A549 (cell line): ENCODE measurements around the gene CCDC187. TPM values are rescaled to one million over a fixed set of nuclear protein-coding genes. Genes with fewer than 3 reads are reported as not detected.

Experiments used
- ATAC-seq, 2 experiments: fragments of 200-7000 bp in 1 of 2; fragments of >200 bp in 1 of 2; cut with Nextera tagmentation in 1 of 2; cut with Tn5 transposase in 1 of 2; 3 replicates each; pipeline versions ENCODE4 v1.8.0 to v1.9.1; 2018 to 2020; ENCODE audit warnings: mild to moderate bottlenecking in 1 of 2, moderate library complexity in 1 of 2
- CTCF ChIA-PET: fragments of 300-600 bp; sonication (Branson Sonifier 250); formaldehyde crosslinking; extraction: SDS; loops from one replicate; lab custom pipeline; 2021; ENCODE audit warnings: antibody characterized with exemption, inconsistent platforms; lab: Yijun Ruan, JAX
- POLR2A ChIA-PET: fragments of 350-600 bp; formaldehyde crosslinking; extraction: SDS; loops from one replicate; lab custom pipeline; 2021; ENCODE audit warnings: antibody characterized with exemption, inconsistent platforms; lab: Yijun Ruan, JAX
- DNase-seq, 2 experiments: peaks; one replicate each; pipeline versions ENCODE4 v3.0.0 to v3.0.0-alpha.2; 2011 to 2016; ENCODE audit warnings: low read depth in 1 of 2, low spot score in 1 of 2
- FAIRE-seq: peaks from 2 replicates; lab custom pipeline; 2011; peaks lifted over from hg19 to GRCh38; lab: Jason Lieb, UNC
- H3K27ac ChIP-seq, 2 experiments: fragments of >200 bp; sonication (Bioruptor Twin); formaldehyde crosslinking; 3 replicates each; pipeline ENCODE4 v1.5.1; 2016 to 2017
- H3K4me1 ChIP-seq: fragments of >200 bp; sonication (Bioruptor Twin); formaldehyde crosslinking; 3 replicates; pipeline ENCODE4 v1.6.1; 2016
- H3K4me2 ChIP-seq: fragments of >200 bp; sonication (Bioruptor Twin); formaldehyde crosslinking; 3 replicates; pipeline ENCODE4 v1.6.1; 2016
- H3K4me3 ChIP-seq: fragments of >200 bp; sonication (Bioruptor Twin); formaldehyde crosslinking; 3 replicates; pipeline ENCODE4 v1.5.1; 2016
- H3K9me3 ChIP-seq: fragments of >200 bp; sonication (Bioruptor Twin); formaldehyde crosslinking; 3 replicates; pipeline ENCODE4 v1.6.1; 2016
- CHD2 ChIP-seq: fragments of 150-350 bp; IDR thresholded peaks from 2 replicates; pipeline ENCODE4 v1.6.1; 2014; ENCODE audit warnings: low read length; ENCODE audit not compliant: partially characterized antibody
- CHD4 ChIP-seq: fragments of 200-600 bp; sonication (generic); IDR thresholded peaks from 2 replicates; pipeline ENCODE4 v1.6.1; 2016; ENCODE audit warnings: antibody characterized with exemption, mild to moderate bottlenecking, borderline replicate concordance
- EHF ChIP-seq: fragments of 250-450 bp; sonication (Bioruptor Pico); IDR thresholded peaks from 2 replicates; pipeline ENCODE4 v1.5.0; 2020; ENCODE audit warnings: mild to moderate bottlenecking
- FOSL2 ChIP-seq, 2 experiments: fragments of 450-650 bp in 1 of 2; fragments of >200 bp in 1 of 2; sonication (Bioruptor Twin) in 1 of 2; formaldehyde crosslinking; IDR thresholded peaks; 2 replicates each; pipeline versions ENCODE4 v1.5.0 to v1.6.1; 2016 to 2020; ENCODE audit warnings: mild to moderate bottlenecking in 1 of 2, moderate library complexity in 1 of 2
- GATA3 ChIP-seq: IDR thresholded peaks from 2 replicates; pipeline ENCODE4 v1.6.1; 2012; ENCODE audit warnings: borderline replicate concordance
- HOXB13 ChIP-seq: fragments of 250-450 bp; sonication (Bioruptor Pico); IDR thresholded peaks from 2 replicates; pipeline ENCODE4 v1.5.0; 2020; ENCODE audit warnings: low read depth, mild to moderate bottlenecking, moderate library complexity
- JUN ChIP-seq, 2 experiments: fragments of >200 bp; sonication (Bioruptor Twin); formaldehyde crosslinking; IDR thresholded peaks; 2 replicates in 1 of 2; 3 replicates in 1 of 2; pipeline ENCODE4 v1.6.1; 2016 to 2017
- MAZ ChIP-seq: fragments of 150-350 bp; IDR thresholded peaks from 2 replicates; pipeline ENCODE4 v1.6.1; 2014; ENCODE audit warnings: antibody characterized with exemption, low read depth, low read length, borderline replicate concordance
- MYC ChIP-seq: IDR thresholded peaks from 2 replicates; pipeline ENCODE4 v1.6.1; 2012; ENCODE audit warnings: mild to moderate bottlenecking, inconsistent platforms, low read length, improper control_type of control experiment, borderline replicate concordance
- NPAS2 ChIP-seq: fragments of 250-450 bp; sonication (Bioruptor Pico); IDR thresholded peaks from 2 replicates; pipeline ENCODE4 v1.8.0; 2022; ENCODE audit warnings: mild to moderate bottlenecking, moderate library complexity, borderline replicate concordance
- NR3C1 ChIP-seq: fragments of >200 bp; sonication (Bioruptor Twin); formaldehyde crosslinking; IDR thresholded peaks from 3 replicates; pipeline ENCODE4 v1.6.1; 2017
- PHF8 ChIP-seq: fragments of 200-600 bp; sonication (generic); IDR thresholded peaks from 2 replicates; pipeline ENCODE4 v1.6.1; 2016; ENCODE audit warnings: low read depth, mild to moderate bottlenecking, antibody characterized with exemption, moderate library complexity, borderline replicate concordance
- RFX5 ChIP-seq: fragments of 450-650 bp; IDR thresholded peaks from 2 replicates; pipeline ENCODE4 v1.7.1; 2014; ENCODE audit warnings: antibody characterized with exemption, mild to moderate bottlenecking, moderate library complexity
- SMC3 ChIP-seq: fragments of >200 bp; sonication (Bioruptor Twin); formaldehyde crosslinking; IDR thresholded peaks from 3 replicates; pipeline ENCODE4 v1.6.1; 2018; ENCODE audit warnings: inconsistent platforms
- SREBF2 ChIP-seq: fragments of 450-650 bp; IDR thresholded peaks from 2 replicates; pipeline ENCODE4 v1.6.1; 2014; ENCODE audit warnings: mild to moderate bottlenecking, moderate library complexity
- TFCP2L1 ChIP-seq: fragments of 250-450 bp; sonication (Bioruptor Pico); IDR thresholded peaks from 2 replicates; pipeline ENCODE4 v1.5.0; 2021; ENCODE audit warnings: mild to moderate bottlenecking
- ZFP36 ChIP-seq: fragments of 450-650 bp; IDR thresholded peaks from 2 replicates; pipeline ENCODE4 v1.6.1; 2014; ENCODE audit warnings: borderline replicate concordance; ENCODE audit not compliant: partially characterized antibody
- WGBS: methylation state at CpG from one replicate; pipeline ENCODE4 v1.1.6; 2017; ENCODE audit errors: missing lambda C conversion rate; 5-methylcytosine and 5-hydroxymethylcytosine counted together
- polyA plus RNA-seq, 4 experiments: library from polyadenylated mRNA; depleted of rRNA in 3 of 4; stranded (reverse); fragments of >200 nt; fragmentation: RNase III in 1 of 4; extraction: RNeasy Plus Mini Kit Qiagen cat#74134 plus additional on column Dnase treatment in 1 of 4; gene quantifications; 2 replicates in 3 of 4; 3 replicates in 1 of 4; pipeline ENCODE4 v1.2.3, GENCODE V29; 2011 to 2017
- TF ChIP-seq, protein P1 (sequence below): IDR thresholded peaks from 2 replicates; pipeline ENCODE4 v1.6.1; 2012; ENCODE audit warnings: low read depth, borderline replicate concordance
- TF ChIP-seq, protein P2 (sequence below): IDR thresholded peaks from 2 replicates; pipeline ENCODE4 v1.6.1; 2012
- TF ChIP-seq, protein P3 (sequence below): fragments of 250-450 bp; sonication (Bioruptor Pico); IDR thresholded peaks from 2 replicates; pipeline ENCODE4 v1.5.0; 2021; ENCODE audit warnings: mild to moderate bottlenecking, moderate library complexity, borderline replicate concordance
- TF ChIP-seq, protein P4 (sequence below): fragments of >200 bp; sonication (Bioruptor Twin); formaldehyde crosslinking; IDR thresholded peaks from 2 replicates; pipeline ENCODE4 v1.6.1; 2016
- TF ChIP-seq, protein P5 (sequence below): fragments of 150-350 bp; IDR thresholded peaks from 2 replicates; pipeline ENCODE4 v1.6.1; 2014; ENCODE audit warnings: low read depth, mild to moderate bottlenecking, low read length
- TF ChIP-seq, protein P6 (sequence below): fragments of 250-450 bp; sonication (Bioruptor Pico); IDR thresholded peaks from 2 replicates; pipeline ENCODE4 v1.5.0; 2020; ENCODE audit warnings: low read depth, mild to moderate bottlenecking, moderate library complexity

The CCDC187 gene
- polyA plus RNA-seq, 2 of the 4 experiments (the other 2 are of a cell fraction), result under 0.01 TPM; not detected in 1

DNA sequence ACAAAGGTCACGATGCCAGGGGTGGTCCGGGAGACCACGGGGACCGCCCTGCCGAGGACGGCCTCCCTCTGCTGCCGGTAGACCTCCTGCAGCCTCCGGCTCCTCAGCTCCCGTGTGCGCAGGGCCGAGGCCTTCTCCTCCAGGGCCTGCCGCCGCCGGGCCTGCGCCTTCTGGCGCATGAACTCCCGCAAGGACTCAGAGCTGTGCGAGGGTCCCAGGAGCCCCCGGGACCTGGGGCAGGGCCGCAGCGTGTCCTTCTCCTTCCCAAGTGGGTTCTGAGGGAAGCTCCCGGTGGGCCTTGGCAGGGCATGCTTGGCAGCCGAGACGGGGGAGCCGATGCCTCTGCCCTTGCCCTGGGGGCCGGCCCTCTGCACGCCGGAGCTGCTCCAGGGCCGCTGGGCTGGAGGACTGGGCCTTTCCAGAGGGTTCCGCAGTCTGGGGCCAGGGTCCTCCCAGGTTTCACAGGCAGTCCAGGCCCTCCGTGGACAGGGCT lies 13.3 kb downstream of the CCDC187 start:
- no peaks in the 10 kb centered on the region for H3K9me3 ChIP-seq
- ATAC-seq, result no peak
- DNase-seq, result no peak
- no peak overlapping the region for H3K4me3 ChIP-seq
- no peaks in the 10 kb centered on the region for H3K4me1 ChIP-seq
- POLR2A ChIA-PET, result no interaction called here
- CTCF ChIA-PET, result interaction anchor here (0.9 to 1.3 kb wide), 4 partner anchors 22 to 240 kb away, joined by 3 read pairs; no protein-coding TSS in a partner anchor
- FAIRE-seq, result no peak
- TF ChIP-seq, protein P1, sequence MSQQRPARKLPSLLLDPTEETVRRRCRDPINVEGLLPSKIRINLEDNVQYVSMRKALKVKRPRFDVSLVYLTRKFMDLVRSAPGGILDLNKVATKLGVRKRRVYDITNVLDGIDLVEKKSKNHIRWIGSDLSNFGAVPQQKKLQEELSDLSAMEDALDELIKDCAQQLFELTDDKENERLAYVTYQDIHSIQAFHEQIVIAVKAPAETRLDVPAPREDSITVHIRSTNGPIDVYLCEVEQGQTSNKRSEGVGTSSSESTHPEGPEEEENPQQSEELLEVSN, result no peak
- TF ChIP-seq ZFP36 (no peak), SREBF2 (no peak), NPAS2 (CRISPR knock-in tag) (no peak), RFX5 (no peak)
- TF ChIP-seq, protein P2, sequence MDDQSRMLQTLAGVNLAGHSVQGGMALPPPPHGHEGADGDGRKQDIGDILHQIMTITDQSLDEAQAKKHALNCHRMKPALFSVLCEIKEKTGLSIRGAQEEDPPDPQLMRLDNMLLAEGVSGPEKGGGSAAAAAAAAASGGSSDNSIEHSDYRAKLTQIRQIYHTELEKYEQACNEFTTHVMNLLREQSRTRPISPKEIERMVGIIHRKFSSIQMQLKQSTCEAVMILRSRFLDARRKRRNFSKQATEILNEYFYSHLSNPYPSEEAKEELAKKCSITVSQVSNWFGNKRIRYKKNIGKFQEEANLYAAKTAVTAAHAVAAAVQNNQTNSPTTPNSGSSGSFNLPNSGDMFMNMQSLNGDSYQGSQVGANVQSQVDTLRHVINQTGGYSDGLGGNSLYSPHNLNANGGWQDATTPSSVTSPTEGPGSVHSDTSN, result no peak
- TF ChIP-seq, all 56 proteins: peak for 0
- no peak overlapping the region for H3K4me2 ChIP-seq
- no peak overlapping the region for H3K27ac ChIP-seq
- WGBS, result 83% methylated on average over 10 of the region's 31 CpGs

DNA sequence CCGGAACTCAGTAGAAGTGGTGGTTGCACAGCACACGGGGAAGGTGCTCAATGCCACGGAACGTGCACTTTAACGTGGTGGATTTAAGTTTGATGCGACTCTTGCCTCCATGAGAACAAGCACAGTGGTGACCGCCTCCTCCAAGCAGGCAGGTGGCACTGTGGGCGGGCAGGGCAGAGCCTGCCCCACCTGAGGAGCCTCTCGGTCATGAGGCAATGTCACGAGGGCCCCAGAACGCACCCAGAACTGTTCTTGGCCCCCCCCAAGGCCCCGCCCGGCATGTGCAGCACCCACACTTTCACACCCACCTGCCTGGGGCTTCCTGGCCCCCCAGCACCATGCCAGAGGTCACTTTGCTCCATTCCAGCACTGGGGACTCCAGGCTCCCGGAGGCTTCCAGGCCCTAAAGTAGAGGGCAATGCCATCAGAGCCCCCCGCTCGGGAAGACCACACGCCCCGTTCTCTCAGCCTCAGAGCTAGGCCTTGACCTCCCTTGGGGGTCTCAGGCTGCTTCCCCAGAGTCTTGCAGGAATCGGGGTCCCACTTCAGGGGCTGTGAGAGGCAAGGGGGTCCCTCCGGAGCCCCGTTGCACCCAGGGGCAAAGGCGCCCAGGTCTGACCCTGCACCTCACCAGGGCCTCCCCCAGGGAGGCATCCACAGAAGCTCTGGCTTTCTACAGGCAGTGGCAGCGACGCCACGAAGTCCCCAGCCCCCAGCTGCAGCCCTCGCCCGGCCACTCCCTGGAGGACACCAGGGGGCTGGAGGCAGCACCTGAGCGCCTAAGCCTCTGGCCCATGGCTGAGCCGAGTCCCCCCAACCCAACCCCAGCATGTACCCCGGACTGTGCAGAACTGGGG lies 14.0 kb downstream of the CCDC187 start:
- peak in 1 of 2 experiments; percentile 40; a peak in 3 of 6 replicates for ATAC-seq
- Histone ChIP-seq H3K4me3 (no peak overlapping the region), H3K4me2 (no peak overlapping the region), H3K4me1 (no peaks in the 10 kb centered on the region), H3K9me3 (no peaks in the 10 kb centered on the region), H3K27ac (no peak overlapping the region)
- DNase-seq, result peak in 1 of 2 experiments; percentile 54
- ChIA-PET POLR2A (no interaction called here), CTCF (interaction anchor here (0.9 to 1.0 kb wide), 2 partner anchors 23 to 240 kb away, joined by 3 read pairs; no protein-coding TSS in a partner anchor)
- 78% methylated on average over 17 of the region's 30 CpGs for WGBS
- TF ChIP-seq MYC (no peak), GATA3 (no peak), NR3C1 (no peak), FOSL2 (IDR thresholded peaks at IDR 0.05) (no peak), FOSL2 (CRISPR knock-in tag; IDR thresholded peaks at IDR 0.05) (no peak), CHD4 (no peak), JUN (IDR thresholded peaks at IDR 0.05) (no peak), EHF (CRISPR knock-in tag) (no peak), SMC3 (no peak), RFX5 (no peak), PHF8 (no peak), ZFP36 (no peak), MAZ (no peak), TFCP2L1 (no peak), HOXB13 (CRISPR knock-in tag) (no peak), CHD2 (no peak)
- TF ChIP-seq, protein P3, sequence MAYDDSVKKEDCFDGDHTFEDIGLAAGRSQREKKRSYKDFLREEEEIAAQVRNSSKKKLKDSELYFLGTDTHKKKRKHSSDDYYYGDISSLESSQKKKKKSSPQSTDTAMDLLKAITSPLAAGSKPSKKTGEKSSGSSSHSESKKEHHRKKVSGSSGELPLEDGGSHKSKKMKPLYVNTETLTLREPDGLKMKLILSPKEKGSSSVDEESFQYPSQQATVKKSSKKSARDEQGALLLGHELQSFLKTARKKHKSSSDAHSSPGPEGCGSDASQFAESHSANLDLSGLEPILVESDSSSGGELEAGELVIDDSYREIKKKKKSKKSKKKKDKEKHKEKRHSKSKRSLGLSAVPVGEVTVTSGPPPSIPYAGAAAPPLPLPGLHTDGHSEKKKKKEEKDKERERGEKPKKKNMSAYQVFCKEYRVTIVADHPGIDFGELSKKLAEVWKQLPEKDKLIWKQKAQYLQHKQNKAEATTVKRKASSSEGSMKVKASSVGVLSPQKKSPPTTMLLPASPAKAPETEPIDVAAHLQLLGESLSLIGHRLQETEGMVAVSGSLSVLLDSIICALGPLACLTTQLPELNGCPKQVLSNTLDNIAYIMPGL (CRISPR knock-in tag), result no peak
- TF ChIP-seq, protein P4, sequence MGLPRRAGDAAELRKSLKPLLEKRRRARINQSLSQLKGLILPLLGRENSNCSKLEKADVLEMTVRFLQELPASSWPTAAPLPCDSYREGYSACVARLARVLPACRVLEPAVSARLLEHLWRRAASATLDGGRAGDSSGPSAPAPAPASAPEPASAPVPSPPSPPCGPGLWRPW, result no peak
- TF ChIP-seq, protein P1, result no peak
- TF ChIP-seq, protein P5, sequence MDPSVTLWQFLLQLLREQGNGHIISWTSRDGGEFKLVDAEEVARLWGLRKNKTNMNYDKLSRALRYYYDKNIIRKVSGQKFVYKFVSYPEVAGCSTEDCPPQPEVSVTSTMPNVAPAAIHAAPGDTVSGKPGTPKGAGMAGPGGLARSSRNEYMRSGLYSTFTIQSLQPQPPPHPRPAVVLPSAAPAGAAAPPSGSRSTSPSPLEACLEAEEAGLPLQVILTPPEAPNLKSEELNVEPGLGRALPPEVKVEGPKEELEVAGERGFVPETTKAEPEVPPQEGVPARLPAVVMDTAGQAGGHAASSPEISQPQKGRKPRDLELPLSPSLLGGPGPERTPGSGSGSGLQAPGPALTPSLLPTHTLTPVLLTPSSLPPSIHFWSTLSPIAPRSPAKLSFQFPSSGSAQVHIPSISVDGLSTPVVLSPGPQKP, result no peak
- TF ChIP-seq, protein P6, sequence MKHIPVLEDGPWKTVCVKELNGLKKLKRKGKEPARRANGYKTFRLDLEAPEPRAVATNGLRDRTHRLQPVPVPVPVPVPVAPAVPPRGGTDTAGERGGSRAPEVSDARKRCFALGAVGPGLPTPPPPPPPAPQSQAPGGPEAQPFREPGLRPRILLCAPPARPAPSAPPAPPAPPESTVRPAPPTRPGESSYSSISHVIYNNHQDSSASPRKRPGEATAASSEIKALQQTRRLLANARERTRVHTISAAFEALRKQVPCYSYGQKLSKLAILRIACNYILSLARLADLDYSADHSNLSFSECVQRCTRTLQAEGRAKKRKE (CRISPR knock-in tag), result no peak
- TF ChIP-seq, all 56 proteins: peak for 0
- FAIRE-seq, result no peak
